GM21515 (cell line): Measurements from ENCODE around the gene ESPN.

ENCODE experiments used
- ATAC-seq: cut with Tn5 transposase; IDR thresholded peaks from one replicate; pipeline ENCODE4 v1.9.1; 2021; ENCODE audit not compliant: unreplicated experiment

ESPN gene

GRCh38 chr1:6463120-6463412 lies 38.5 kb downstream of the ESPN start:
- no peak for ATAC-seq

GRCh38 chr1:6464514-6464836 lies 39.9 kb downstream of the ESPN start:
- no peak for ATAC-seq

DNA sequence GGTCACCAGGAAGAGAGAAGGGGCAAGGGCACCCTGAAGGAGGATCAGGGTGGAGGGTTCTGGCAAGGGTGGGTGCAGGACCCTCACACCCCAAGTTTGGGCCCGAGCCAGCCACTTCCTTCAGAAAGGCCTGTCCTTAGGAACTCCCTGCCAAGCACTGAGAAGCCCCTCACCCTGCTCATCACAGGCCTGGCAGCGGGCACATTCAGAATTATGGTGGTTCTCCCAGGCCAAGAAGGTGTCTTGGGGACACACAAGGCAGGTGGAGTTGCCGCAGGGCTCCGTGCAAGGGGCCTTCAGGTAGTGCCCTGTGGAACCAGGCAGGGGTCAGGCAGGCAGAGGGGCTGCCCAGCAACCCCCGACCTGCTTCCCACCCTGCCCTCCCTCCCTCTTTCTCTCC lies 40.3 kb downstream of the ESPN start:
- no peak for ATAC-seq

DNA sequence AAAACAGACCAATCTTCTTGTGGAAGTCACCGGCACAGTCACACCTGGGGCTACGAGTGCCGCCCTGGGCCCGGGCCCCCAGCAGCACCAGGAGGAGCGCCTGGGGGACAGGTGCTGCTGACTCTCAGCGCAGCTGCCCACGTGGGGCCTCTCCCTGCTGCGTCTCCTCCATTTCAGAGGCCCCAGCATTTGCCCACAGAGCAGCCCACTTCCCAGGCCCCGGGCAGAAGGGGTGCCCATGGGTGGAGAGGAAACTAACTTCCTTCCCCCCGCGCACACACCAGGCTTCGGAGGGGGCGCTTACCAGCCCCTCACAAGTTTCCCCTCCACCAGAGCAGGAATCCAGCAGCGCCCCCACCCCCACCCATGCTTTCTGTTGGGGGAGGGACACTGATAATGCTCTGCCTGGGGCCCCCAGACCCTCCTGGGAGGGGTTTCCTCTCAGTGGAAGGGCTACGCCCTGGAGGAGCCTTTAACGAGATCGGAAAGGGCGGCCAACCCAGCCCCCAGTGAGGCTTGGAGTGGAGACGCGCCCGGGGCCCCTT lies 41.0 kb downstream of the ESPN start:
- ATAC-seq, result no peak

DNA sequence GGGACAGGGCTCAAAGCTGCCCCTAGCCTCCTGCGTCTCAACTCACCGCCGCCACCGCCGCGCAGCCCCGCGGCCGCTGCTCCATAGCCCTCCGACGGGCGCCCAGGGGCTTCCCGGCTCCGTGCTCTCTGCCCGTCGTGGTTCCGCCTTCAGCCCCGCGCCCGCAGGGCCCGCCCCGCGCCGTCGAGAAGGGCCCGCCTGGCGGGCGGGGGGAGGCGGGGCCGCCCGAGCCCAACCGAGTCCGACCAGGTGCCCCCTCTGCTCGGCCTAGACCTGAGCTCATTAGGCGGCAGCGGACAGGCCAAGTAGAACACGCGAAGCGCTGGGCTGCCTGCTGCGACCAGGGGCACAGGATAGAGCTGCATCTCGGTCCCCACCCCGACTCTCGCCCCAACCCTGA lies 41.4 kb downstream of the ESPN start, which contains the start of gene TNFRSF25:
Gene TNFRSF25 (minus strand): TSS at position 151 of the 400 bp plus-strand sequence. CDS start 66 bp downstream, at position 85.
- ATAC-seq, result no peak

DNA sequence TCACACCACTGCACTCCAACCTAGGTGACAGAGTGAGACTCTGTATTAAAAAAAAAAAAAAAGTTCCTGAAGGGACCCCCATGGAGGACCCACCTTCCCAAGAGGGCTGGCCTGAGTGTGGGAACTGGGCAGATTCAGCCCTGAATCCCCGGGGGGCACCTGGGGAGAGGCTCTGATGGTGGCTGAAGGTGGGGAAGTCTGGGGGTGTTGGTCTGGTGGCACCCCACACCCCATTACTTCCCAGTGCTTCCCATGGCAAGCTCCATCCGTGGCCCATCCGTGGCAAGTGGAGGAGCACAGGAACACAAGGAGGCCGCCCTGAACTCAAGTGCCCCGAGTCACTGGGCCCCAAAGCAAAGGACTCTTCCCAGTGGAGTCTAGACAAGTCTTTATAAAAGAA lies 42.2 kb downstream of the ESPN start:
- no peak for ATAC-seq

- no peak for ATAC-seq
Observed at GRCh38 chr1:6467224-6467623, 42.6 kb downstream of the ESPN start.

GRCh38 chr1:6467744-6468688 lies 43.4 kb downstream of the ESPN start:
- no peak for ATAC-seq

GRCh38 chr1:6468729-6469461 lies 44.3 kb downstream of the ESPN start:
- ATAC-seq, result no peak

GRCh38 chr1:6470132-6471085 lies 45.8 kb downstream of the ESPN start:
- ATAC-seq, result no peak

DNA sequence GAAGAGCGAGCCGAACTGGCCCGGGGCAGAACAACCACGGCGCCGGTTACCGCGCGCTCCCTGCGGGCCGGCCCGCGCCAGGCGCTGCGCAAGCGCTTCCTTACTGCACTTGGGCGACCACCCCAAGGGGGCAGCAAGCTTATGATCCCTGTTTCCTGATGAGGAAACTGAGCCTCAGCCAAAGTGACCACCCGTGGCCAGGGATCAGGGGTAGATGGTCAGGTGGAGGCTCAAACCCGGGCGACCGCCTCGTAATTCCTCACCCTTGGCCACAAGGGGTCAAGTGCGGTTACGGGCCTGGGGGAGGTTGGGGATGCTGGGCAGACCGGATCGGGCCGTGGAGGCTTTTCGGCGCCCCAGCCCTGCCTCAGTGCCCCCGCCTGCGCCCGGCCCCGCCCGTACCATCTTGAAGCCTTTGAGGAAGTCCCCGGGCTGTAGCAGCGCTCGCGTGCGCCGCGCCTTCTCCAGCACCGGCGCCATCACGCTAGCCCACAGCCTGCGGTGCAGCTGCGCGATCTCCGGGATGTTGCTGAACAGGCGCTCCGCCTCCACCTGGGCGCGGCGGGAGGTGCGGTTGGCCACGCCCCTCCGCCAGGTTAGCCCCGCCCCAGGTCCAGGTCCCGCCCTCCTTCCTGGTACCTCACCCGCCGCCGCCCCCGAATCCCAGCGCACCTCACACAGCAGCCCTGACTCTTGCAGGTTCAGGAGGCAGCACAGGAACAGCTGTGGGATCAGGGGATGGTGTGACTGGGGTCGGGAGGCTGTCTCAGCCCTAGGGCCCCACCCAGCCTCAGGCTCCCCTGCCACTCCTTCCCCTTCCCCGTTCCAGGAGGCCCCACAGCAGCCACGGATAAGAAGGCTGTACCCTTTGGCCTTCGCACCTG lies 46.8 kb downstream of the ESPN start:
- no peak for ATAC-seq

GRCh38 chr1:6471970-6472368 lies 47.4 kb downstream of the ESPN start:
- no peak for ATAC-seq

- no peak for ATAC-seq
Observed at GRCh38 chr1:6472391-6472790, 47.8 kb downstream of the ESPN start.

- ATAC-seq, result no peak
Observed at GRCh38 chr1:6473156-6473555, 48.6 kb downstream of the ESPN start.

DNA sequence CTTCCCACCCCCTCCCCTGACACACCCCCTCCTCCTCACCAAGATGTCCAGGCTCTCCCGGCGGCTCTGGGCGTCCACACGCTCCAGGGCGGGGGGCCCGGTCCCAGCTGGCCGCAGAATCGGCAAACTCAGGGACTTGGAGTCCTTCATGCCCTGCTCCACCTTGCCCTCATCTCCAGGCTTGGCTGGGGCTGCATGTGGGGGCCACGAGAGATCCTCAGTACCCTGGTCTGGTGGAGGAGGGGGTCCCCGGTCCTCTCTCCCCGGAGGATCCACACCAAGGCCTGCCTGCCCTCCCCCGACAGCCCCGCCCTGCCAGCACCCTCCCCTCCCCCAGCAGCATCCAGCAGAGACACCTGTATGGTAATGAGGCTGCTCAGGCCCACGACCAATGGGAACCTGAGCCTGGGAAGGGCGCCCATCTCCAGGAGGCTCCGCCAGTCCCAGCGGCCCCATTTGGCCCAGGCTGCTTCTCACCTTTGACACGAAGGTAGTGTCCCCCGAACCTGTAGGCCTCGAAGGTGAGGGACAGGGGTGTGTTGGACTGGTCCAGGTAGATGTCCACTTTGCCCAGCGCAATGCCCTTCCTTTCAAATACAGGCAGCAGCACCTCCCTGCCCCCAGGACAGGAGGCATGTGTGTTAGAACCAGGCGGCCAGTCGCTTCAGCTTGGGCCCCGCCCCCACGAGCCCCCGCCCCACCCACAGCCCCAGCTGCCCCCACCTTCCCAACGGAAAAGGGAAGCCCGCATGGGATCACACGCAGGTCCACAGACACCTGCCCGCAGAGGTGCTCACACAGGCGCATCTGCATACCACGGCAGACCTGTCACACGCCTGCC lies 49.6 kb downstream of the ESPN start:
- no peak for ATAC-seq

GRCh38 chr1:6474815-6475282 lies 50.3 kb downstream of the ESPN start:
- ATAC-seq, result no peak

DNA sequence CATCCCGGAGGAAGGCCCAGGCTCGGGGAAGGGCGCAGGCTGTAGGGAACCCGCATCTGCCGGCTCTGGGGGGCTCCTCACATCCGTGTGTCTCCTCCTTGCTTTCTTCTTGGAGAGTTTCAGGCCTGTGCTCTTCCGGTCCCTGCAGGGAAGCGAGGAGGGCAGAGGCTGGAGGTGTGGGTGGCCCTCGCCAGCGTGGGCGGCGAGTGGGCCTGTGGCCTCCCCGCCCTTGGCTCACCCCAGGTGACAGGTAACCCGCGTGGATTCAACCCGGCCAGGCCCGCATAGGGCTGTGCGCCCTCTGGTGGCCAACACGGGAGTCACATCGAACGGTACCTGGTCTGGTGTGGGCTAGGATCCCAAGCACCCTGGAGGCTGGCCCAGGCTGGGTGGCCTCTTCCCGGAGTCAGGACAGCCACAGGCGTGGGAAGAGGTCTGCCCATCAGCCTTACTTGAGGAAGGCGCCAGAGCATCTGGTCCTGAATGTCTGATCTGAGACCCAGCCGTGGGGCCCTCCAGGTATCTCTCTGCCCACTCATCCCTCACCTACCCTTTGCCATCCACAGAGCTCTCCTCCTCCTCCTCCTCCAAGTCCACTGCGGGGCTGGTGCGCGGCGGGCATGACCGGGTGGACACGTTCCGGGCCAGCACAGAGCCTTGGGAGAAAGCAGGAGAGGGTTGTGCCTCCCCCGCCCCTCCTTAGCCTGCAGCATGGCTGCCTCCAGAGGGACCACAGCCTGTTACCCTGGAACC lies 51.0 kb downstream of the ESPN start:
- ATAC-seq, result no peak

DNA sequence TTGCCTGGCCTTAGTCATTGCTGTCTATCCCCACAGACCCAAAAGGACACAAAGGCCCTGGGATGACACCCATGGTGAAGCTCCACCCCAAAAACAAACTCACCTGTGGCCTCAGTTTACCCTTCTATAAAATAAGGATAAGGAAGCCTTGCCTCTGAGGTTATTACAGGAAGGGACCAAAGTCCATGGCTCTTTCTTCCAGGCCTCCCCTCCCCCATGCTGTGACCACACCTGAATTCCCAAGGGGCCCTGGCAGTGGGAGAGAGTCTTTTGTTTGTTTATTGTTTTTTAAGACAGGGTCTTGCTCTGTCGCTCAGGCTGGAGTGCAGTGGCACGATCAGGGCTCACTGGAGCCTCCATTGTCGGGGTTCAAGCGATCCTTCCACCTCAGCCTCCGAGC lies 51.9 kb downstream of the ESPN start:
- ATAC-seq, result no peak
